ENCODE measurements around the gene NOC2L.
A peak's percentile ranks its signal among the peaks of the same experiment; 100 is the strongest.
"Not testable (repeated sequence)": the region's sequence is repeated elsewhere in the genome, so short reads cannot be mapped to it uniquely, and the experiment has no call there.

NOC2L gene

GRCh38 chr1:960363-961131 lies 1.5 kb upstream of the NOC2L start, which contains the start of gene KLHL17:
TSS of gene KLHL17 (plus strand) at chr1:960584. CDS start at chr1:960694, 110 bp downstream.
- peak; percentile 89 for DNase-seq

- no peak for DNase-seq
These were observed 791 bp upstream of the NOC2L start for GRCh38 chr1:959731-960362.

GRCh38 chr1:956636-957035 lies 2.4 kb downstream of the NOC2L start:
- DNase-seq: no peak

- DNase-seq: no peak
These were observed 3.6 kb downstream of the NOC2L start for GRCh38 chr1:955474-955873.

GRCh38 chr1:954927-955326 lies 4.1 kb downstream of the NOC2L start:
- DNase-seq: no peak

- no peak for DNase-seq
These were observed 5.3 kb downstream of the NOC2L start for GRCh38 chr1:953524-954320.

GRCh38 chr1:952603-953002 lies 6.5 kb downstream of the NOC2L start:
- no peak for DNase-seq

GRCh38 chr1:952201-952600 lies 6.9 kb downstream of the NOC2L start:
- no peak for DNase-seq

- DNase-seq: no peak
These were observed 7.7 kb downstream of the NOC2L start for GRCh38 chr1:951364-951763.

- no peak for DNase-seq
These were observed 8.2 kb downstream of the NOC2L start for GRCh38 chr1:950881-951280.

GRCh38 chr1:950268-950667 lies 8.8 kb downstream of the NOC2L start:
- no peak for DNase-seq

GRCh38 chr1:947958-948357 lies 11.1 kb downstream of the NOC2L start:
- no peak for DNase-seq

- DNase-seq: not testable (repeated sequence)
These were observed 12.2 kb downstream of the NOC2L start for GRCh38 chr1:946811-947210.

- no peak for DNase-seq
These were observed 13.1 kb downstream of the NOC2L start for GRCh38 chr1:945688-946556.

GRCh38 chr1:944341-945325 lies 14.4 kb downstream of the NOC2L start:
- peak; percentile 56 for DNase-seq

- no peak for DNase-seq
These were observed 15.3 kb downstream of the NOC2L start for GRCh38 chr1:943545-944340.

- no peak for DNase-seq
These were observed 16.1 kb downstream of the NOC2L start for GRCh38 chr1:942864-943533.

- peak; percentile 68 for DNase-seq
These were observed 16.6 kb downstream of the NOC2L start for GRCh38 chr1:942411-942821.

- DNase-seq: peak; percentile 87
These were observed 17.3 kb downstream of the NOC2L start for GRCh38 chr1:941588-942383.

Data from RPMI8226 (cell line).